Activated naive CD8-positive, alpha-beta T cell treated with anti-CD3 and anti-CD28 coated beads for 36 hours (primary cell): Measurements from ENCODE around the gene EBLN2. TPM values are rescaled to one million over a fixed set of nuclear protein-coding genes. Genes with fewer than 3 reads are reported as not detected.

Experiments used
- DNase-seq: peaks from one replicate; pipeline ENCODE4 v3.0.0; 2021
- H3K27ac Mint-ChIP-seq: one replicate; pipeline ENCODE4 v1.8.0; 2022; ENCODE audit warnings: mild to moderate bottlenecking, moderate library complexity, mixed read lengths
- H3K27me3 Mint-ChIP-seq: one replicate; pipeline ENCODE4 v1.8.0; 2022; ENCODE audit warnings: mild to moderate bottlenecking, mixed read lengths
- H3K36me3 Mint-ChIP-seq: one replicate; pipeline ENCODE4 v1.8.0; 2021; ENCODE audit warnings: mild to moderate bottlenecking, mixed read lengths
- H3K4me1 Mint-ChIP-seq: one replicate; pipeline ENCODE4 v1.8.0; 2021; ENCODE audit warnings: mixed read lengths
- H3K4me3 Mint-ChIP-seq: one replicate; pipeline ENCODE4 v1.8.0; 2022; ENCODE audit warnings: mild to moderate bottlenecking, moderate library complexity, mixed read lengths
- H3K9me3 Mint-ChIP-seq: one replicate; pipeline ENCODE4 v1.8.0; 2022; ENCODE audit warnings: mixed read lengths
- total RNA-seq, 2 experiments: library from RNA; stranded (reverse); gene quantifications; one replicate each; pipeline ENCODE4 v1.2.3, GENCODE V29; 2021

The EBLN2 gene
- total RNA-seq, 2 experiments from 2014 or later: 3.5 to 3.6 TPM

DNA sequence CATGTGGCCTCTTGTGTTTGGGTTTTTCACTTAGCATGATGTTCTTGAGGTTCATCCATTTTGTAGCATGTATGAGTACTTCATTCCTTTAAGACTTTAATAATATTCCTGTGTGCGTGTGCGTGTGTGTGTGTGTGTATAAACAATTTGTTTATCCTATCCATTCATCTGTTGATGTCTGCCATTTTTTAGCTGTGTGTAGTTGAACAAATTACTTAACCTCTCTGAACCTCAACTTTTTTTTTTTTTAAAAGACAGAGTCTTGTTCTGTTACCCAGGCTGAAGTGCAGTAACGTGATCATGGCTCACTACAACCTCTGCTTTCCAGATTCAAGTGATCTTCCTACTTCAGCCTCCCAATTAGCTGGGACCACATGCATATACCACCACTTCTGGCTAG, 47.3 kb downstream of the EBLN2 start:
- Mint-ChIP-seq H3K27ac (no peak overlapping the region), H3K27me3 (peaks cover 9% of the 10 kb centered on the region), H3K36me3 (no peaks in the 10 kb centered on the region), H3K9me3 (no peaks in the 10 kb centered on the region), H3K4me3 (no peak overlapping the region), H3K4me1 (no peaks in the 10 kb centered on the region)
- no peak for DNase-seq

DNA sequence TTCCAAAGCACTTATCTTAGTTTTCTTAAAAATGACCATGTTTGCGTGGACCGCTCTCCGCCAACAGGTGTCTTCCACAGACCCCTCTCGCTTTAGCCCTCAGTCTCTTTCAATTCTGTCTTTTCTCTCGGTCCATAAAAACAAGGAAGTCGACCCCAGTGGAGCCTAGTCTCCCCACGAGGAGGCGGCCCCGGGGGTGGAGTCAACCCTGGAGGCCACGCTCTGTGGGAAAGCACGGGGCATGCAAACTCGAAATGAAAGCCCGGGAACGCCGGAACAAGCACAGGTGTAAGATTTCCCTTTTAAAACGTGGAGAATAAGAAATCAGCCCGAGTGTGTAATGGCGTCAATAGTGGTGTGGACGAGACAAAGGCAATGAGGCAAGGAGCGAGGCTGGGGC, 49.1 kb downstream of the EBLN2 start:
- no peaks in the 10 kb centered on the region for H3K4me1 Mint-ChIP-seq
- H3K4me3 Mint-ChIP-seq: no peak overlapping the region
- H3K36me3 Mint-ChIP-seq: no peaks in the 10 kb centered on the region
- no peak for DNase-seq
- H3K27me3 Mint-ChIP-seq: peaks cover 9% of the 10 kb centered on the region
- no peak overlapping the region for H3K27ac Mint-ChIP-seq
- H3K9me3 Mint-ChIP-seq: no peaks in the 10 kb centered on the region

Other genes with a start within 250 kb of the EBLN2 start
- gene SHQ1, start 213.2 kb upstream of the EBLN2 start, total RNA-seq: 10 to 100 TPM; 38.9 to 40.0 TPM
- gene GXYLT2, start 173.6 kb upstream of the EBLN2 start, total RNA-seq: under 1 TPM; 0.16 to 0.32 TPM
- gene PPP4R2, start 64.8 kb upstream of the EBLN2 start, total RNA-seq: 100 to 1,000 TPM in 1 of 2 experiments, 10 to 100 TPM in 1; 99.3 to 102 TPM